NOMO-1 treated with DMSO at 0.1 percent for 48 hours (cell line): ENCODE results near the gene CLEC18B.
"Not testable (repeated sequence)": the region's sequence is repeated elsewhere in the genome, so short reads cannot be mapped to it uniquely, and the experiment has no call there.

Experiments
- DNase-seq: peaks from one replicate; lab custom pipeline; 2025; ENCODE audit not compliant: unreplicated experiment; lab: John Stamatoyannopoulos, UW

CLEC18B gene

DNA sequence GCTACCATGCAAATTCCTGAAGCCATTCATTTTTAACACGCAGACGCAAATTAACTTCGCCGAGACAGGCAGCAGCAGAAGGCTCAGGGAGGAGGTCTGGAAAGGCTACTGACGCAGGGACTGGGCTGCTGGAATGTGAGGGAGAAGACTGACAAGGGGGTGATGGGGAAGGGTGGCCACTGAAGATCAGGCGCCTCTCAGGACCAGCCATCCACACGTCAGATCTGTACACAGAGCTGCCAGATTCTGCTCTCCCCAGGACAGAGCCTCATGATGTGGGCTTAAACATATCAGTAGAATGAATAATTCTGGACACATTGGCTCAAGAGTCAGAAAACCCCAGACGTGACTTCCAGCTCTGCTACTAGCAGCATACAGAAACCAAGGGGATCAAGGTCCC is 25.6 kb upstream of the CLEC18B start:
- DNase-seq: no peak

DNA sequence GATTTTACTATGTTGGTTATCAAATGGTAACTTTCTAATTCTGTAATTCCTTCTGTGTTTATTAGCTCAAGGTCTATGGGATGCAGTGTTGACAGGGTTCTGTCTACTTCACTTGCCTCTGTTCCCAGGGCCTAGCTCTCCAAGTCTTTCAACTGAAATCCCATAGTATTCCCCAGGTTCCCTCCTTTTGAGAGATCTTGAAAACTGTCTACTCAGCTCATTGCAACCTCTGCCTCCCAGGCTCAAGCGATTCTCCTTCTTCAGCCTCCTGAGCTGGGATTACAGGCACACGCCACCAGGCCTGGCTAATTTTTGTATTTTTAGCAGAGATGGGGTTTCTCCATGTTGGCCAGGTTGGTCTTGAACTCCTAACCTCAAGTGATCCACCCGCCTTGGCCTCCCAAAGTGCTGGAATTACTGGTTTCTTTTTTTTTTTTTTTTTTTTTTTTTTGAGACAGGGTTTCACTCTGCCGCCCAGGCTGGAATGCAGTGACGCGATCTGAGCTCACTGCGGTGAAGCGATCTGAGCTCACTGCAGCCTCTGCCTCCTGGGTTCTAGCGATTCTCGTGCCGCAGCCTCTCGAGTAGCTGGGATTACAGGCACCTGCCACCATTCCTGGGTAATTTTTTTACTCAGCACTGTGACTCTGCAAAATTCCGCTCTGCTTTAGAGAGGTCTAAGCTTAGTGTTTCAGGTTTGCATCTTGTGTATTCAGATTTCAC is 22.5 kb upstream of the CLEC18B start:
- DNase-seq: not testable (repeated sequence)

DNA sequence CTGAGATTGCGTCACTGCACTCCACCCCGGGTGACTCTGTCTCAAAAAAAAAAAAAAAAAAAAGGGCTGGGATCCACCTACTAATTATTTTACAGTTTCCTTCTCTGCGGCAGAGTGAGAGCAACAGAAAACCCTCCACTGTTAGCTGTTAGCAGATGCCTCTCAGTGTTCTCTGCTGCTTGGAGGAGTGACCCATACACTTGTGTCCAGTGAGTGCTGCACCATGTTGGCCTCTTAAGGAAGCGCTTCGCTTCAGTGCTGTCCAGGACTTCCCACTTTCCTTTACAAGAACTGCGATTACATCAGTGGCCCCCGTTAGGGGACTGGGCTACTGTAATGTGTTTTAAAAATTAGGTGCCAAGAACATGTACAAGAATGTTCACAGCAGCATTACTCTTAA is 18.4 kb upstream of the CLEC18B start:
- DNase-seq: no peak

DNA sequence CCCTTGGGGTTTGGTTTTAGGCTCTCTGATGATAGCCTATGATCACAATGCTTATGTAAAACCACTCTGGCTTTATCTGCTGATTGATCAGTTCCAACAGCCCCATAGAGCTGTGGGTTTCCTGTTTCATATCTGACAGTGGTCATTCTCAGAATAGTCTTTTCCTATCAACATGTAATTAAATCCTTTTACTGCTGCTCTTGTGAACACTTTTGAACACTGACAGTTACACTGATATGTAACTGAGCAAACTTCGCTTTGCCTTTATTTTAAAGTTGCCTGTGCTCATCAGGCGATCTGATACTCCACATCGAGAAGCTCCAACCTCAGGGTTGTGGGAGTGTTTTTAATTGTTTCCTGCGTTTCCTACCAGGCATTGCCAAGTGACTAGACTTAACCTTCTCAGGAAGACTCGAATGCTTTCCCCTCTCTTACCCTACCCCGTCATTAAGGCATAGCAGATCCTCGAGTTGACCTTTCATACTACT is 17.3 kb upstream of the CLEC18B start:
- DNase-seq: no peak

DNA sequence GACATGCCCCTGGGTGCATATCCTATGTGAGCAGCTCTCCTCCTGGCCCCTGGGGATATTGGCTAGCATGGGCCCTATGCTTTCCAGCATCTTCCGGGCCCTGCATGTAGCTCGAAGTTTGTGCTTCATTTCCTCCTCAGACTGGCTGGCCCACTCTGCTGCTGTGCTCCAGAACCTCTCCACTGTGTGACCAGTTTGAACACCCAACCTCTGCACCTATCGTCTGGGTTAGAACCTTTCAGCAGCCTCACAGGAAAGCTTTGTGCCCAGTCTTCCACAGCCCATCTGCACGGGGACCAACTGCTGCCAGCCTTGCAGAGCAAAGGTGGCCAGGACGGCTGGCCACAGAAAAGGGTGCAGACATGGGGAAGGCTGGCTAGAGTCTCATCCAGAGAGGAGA is 10.2 kb upstream of the CLEC18B start:
- DNase-seq: no peak

DNA sequence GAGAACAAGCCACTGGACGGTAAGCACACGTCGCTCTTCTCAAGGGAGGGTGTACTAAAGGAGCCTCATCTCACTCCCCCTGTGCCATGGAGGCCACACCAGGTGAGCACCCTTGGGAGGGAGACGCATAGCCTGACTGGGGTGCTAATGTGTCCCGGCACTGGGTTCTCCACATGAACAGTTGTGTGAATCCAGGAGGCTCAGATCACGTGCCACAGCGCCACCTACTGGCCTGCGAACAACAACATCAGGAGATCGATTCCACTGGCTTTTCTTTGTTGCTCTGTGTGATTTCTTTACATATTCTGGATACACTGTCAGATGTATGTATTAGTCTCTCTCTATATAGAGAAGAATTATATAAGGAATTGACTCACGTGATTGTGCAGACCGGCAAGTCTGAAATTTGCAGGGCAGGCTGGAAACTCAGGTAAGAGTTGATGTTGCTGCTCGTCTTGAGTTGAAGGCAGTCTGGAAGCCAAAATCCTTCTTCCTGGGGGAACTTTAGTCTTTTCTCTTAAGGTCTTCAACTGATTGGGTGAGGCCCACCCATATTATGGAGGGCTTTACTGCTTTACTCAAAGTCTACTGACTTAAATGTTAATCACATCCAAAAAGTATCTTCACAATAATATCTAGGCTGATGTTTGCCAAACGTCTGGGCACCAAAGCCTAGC is 8.9 kb upstream of the CLEC18B start:
- peak; percentile 51 for DNase-seq

DNA sequence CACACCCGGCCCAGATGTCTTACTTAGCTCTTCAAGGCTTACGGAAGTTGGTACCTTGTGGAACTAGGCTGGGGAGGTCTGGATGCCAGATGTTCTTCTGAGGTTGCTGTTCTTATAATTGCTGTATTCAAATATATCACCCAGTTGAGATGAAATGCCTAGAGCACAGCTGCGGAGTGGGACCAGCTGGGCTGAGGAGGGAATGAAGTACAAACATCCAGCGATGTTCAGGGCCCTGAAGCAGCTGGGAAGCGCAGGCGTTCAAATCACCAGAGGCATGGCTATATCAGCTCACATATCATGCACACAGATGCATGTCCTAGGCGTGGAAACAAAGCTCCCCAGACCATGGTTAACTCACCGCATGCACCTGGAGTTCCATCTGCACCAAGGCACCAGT is 7.2 kb upstream of the CLEC18B start:
- DNase-seq: not testable (repeated sequence)

DNA sequence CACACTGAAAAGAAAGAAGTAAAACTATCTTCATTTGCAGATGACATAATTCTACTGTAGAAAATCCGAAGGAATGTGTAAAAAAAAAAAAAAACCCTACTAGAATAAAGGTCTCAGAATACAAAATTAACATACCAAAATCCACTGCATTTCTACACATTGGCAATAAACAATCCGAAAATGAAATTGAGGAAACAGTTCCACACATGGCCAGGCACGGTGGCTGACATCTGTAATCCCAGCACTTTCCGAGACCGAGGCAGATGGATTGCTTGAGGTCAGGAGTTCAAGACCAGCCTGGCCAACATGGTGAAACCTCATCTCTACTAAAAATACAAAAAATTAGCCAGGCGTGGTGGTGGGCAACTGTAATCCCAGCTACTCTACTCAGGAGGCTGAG is 4.5 kb upstream of the CLEC18B start:
- not testable (repeated sequence) for DNase-seq

DNA sequence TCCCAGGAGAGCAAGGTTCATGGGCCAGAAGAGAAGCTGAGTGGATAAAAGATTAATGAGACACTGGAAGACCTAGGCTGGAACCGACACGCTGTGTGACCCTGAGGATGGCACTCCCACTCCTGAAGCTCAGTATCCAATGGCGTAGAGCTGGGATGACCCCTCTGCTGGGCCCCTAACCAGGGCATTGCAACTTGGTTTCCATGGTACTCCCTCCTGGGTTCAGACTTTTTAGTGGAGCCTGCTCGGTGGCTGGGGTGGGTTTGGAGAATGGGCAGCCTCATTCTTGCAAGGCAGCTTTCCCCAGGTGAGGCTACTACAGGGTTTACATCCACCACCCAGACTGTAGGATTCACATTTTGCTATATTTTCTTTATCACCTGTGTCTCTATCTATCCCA is 2.4 kb upstream of the CLEC18B start:
- DNase-seq: not testable (repeated sequence)

DNA sequence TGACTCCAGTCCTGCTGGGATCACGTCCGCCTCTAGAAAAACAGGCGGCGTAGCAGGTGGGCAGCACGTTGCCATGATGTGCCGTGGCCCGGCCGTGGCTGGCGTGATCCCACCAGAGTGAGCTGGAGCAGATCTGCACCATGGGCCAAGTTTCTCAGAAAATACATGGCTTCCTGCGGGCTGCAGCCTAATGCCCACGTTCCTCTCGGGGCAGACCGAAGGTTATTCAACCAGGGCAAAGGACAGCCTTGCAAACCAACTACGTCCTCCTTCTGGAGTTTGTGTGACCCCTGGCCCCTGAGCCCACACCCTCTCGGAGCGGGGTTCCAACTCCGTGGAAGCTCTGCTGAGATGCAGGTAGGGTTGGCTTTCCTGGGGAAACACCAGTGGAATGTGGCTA is 808 bp upstream of the CLEC18B start:
- not testable (repeated sequence) for DNase-seq

DNA sequence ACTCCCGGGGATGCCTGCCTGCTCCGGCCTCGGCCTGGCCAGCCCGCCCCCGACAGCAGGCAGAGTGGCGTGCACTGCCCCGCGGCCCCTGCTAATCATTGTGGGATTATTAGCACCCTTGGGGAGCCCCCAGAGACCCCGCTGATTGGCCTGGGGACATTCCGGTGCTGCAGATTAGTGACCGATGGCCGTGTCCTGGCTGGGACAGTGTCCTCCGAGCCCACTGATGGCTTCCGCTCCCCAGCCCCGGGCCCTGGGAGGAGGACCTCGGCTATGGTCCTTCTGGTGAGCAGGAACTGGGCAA is 156 bp upstream of the CLEC18B start:
- not testable (repeated sequence) for DNase-seq

DNA sequence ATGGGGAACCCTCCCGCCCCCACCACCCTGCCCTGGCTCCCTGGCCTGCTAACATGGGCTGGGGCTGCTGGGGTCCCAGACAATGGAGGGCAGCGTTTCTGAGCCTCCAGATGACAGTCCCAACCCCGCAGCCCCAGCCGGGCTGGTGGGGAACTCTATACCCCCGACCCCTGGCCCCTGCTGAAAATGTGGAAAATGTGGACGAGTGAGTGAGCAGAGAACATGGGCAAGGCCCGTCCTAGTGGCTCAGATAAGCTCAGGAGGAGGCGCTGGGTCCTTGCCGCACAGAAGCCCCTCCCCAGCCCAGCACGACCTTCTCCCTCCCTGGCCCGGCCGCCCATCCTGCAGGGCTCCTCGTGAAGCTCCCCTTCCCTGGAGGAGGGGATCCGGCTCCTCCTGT is 1.5 kb downstream of the CLEC18B start:
- not testable (repeated sequence) for DNase-seq

DNA sequence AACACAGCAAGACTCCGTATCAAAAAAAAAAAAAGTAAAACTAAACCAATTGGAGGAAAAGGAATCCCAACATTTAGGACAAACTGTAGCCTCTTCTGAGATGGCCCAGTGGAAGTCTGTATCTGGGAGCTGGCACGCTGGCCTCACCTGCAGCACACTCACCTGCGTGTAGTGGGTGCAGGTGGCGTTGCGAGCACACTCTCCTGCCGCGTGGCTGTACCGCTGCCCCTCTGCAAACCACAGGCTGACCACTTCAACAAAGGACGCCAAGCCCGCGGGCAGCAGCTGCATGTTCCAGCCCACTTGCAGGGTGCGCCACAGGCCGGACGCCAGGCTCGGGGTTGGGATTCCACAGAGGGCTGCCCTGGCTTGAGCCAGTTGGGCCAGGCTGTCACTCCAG is 3.4 kb downstream of the CLEC18B start:
- not testable (repeated sequence) for DNase-seq

DNA sequence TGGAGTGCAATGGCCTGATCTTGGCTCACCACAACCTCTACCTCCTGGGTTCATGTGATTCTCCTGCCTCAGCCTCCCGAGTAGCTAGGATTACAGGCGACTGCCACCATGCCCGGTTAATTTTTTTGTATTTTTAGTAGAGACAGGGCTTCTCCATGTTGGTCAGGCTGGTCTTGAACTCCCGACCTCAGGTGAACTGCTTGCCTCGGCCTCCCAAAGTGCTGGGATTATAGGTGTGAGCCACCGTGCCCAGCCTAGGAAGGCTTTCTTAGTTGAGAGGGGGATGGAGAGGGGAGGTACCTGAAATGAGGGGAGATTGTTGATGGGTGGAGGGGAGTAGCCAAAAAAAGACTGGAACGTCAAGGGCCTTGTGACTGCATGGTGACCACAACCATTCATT is 7.4 kb downstream of the CLEC18B start:
- not testable (repeated sequence) for DNase-seq

DNA sequence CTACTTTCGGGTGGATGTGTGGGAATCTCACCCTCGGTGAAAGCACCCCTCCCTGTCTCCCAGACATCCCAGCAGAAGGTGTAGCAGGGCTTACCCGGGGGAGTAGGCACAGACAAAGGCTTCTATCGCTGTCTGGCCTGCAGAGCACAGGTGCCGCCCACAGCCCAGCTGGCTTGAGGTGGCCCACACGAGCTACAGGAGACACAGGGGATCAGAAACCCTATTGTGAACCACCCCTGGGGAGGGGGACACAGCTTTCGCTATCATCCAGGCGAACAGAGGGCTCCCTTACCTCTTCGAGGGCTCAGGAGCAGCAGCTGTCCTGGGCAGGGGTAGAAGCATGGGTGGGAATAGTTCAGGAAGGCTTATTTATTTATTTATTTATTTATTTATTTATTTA is 7.8 kb downstream of the CLEC18B start:
- not testable (repeated sequence) for DNase-seq

DNA sequence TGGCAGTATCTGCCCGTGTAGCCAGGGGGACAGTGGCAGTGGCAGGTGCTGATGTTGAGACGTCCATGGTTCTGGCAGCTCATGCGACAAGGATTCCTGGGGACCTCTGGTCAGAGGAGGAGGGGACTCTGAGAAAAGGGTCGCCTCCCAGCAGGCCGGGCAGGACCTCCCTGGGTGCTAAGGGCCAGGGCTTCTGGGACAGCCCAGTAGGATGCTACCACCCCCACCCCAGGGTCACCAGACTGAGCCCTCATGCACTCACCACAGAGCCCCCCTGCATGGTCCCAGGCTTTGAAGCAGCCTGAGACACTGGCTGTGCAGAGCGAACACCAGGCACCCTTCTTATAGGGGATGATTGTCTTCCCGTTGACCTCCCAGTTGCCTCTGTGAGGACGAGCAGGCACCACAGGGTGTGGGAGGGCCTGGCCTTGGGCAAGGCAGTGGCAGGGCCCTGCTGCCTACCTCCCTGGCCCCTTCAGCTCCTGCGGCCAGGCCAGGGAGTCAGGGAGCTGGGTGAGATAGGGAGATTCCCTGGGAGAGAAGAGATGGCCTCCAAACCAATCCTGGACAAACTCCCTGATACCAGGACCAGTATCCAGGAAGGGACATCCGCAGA is 8.4 kb downstream of the CLEC18B start:
- not testable (repeated sequence) for DNase-seq

DNA sequence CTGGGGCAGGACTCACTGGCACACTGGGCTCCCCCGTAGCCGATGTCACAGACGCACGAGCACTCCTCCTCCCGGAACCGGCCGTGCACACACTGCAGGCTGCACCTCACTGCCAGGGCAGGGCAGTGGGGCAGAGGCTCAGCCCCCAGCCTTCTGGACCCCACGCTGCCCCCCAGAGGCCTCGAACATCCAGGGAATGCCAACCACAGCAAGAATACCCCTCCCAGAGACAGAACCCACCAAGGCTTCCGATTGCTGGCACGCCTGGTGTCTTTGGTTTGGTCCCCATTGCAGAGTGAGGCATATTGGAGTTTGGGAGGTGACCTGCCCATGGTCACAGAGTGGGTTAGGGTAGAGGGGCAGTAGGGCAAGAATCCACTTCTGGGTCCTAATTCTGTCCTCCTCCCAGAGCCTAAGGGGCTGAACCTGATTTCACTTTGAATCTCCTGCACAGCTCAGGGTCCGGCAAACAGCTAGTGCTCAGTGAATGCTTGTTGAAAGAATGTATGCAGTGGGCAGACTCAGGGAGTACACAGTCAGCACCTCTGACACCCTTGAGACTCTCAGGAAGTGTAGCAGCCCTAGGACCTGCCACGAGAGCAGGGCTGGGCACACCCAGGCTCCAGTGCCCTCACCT is 9.0 kb downstream of the CLEC18B start:
- DNase-seq: not testable (repeated sequence)

DNA sequence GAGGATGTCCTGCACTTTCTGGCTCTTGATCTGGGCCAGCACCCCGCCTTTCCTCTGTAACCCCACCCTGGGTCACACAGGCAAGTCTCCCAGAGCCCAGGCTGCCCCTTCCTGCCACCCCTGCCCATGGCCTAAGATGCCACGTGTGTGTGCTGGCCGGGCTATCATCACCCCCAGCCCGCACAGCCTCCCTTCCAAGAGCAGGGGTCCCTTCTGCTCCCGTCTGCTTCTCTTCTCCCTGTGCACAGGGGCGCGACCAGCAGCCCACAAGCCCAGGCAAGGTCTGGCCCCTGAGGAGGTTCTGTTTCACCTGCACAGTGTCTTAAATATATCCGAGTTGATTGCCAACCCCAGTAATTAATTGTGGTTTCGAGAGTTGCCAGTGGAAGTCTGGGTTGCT is 10.3 kb downstream of the CLEC18B start:
- not testable (repeated sequence) for DNase-seq

DNA sequence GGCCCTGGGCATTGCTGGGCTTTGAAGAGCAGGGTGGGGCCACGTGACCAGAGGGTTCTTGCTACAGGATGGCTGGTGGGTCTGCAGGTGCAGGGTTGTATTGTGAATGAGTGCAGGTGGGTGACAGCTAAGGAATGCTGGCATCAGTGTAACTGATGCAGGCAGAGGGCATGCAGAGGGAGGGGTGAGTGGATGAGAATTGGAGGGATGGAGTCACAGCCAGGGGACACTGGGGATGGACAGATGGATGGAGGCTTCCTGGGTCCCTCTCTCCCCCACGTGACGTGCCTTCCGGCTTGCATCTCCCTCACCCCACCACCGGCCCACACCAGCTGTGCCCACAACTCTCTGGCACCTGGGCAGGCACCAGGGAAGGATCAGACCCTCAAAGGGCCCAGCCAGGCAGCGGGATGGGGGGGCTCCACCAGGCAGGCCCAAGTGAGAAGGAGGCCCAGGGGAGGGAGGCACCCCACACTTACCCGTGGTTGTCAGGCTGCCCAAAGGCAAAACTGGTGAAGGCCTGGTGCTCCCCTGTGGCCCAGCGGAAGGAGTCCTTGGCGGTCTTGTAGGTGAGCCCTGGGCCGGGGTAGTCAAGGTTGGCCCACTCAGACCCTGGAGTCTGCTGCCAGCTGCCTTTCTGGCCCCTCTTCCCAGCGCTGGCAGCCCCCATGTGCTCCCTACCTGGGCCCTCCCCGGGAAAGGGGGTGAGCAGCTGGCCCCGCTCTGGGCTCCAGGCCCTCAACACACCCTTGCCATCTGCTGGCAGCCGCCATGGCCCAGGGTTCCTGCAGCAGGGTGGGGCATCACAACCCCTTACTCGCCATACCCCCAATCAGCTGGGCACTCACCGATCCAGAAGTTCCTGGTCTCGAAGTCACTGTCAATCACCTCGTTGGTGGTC is 11.0 kb downstream of the CLEC18B start:
- not testable (repeated sequence) for DNase-seq

DNA sequence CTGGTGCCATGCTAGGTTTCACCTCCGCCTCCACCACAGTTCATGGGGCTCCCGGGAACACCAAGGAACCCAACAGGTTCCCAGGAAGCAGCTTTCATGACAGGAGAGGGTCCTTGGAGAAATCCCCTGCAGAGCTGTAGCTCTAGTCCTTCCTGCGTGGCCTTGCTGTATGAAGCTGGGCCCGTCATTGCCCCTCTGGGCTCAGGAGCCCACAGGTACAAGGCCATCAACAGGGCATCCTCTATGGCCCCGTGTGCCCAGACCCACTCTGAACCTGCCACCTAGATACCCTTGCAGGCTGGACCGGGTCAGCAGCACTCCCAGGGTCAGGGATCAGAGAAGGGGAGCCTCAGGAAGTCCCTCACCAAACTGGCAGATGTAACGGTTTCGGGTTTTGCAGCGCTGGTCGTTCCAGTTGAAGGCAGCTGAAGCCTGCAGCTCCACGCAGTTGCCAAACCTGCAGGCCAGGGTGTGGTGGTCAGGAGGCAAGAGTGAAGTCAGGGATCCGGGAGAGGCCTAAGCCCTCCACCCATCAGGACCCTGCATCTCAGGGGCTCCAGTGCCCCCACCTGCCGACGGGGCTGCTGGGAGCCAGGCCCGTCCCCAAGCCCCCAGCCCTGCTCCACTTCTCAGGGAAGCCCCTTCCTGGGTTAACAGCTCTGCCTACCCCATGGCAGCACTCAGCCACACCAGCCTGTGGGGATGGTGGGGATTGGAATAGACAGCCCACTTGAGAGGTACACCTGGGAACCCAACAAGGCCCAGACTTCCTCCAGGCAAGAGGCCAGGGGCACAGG is 11.9 kb downstream of the CLEC18B start:
- not testable (repeated sequence) for DNase-seq
